ENCODE measurements around the gene SPRN.

DNA sequence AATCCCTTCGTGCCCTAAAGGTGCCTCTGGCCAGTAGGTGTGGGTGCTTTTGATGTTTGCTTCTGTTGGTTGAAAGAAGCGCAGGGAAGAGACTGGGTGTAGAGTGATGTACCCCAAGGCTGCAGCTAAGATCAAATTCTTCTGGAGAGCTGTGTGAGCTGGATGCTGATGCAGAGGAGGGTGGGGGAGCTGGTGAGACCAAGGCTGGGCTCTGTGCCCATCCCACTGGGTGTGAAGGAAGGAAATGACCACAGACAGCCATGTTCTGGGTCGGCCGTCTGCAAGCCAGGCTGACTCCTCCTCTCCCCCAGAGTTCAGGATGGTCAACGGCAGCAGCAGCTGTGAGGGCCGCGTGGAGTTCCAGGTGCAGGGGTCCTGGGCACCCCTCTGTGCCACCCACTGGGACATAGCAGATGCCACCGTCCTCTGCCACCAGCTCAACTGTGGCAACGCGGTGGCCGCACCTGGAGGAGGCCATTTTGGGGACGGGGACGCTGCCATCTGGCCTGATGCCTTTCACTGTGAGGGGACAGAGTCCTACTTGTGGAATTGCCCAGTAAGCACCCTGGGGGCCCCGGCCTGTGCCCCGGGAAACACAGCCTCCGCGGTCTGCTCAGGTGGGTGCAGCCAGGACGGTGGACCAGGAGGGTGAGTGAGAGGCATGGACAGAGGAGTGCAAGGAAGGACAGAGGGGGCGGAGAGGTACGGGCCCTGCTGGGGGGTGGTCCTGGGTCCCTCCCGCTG lies 34.5 kb upstream of the SPRN start:
- TF ChIP-seq ZNF423 (CRISPR knock-in tag; IDR thresholded peaks at IDR 0.05), result no peak
- TF ChIP-seq, protein P1, sequence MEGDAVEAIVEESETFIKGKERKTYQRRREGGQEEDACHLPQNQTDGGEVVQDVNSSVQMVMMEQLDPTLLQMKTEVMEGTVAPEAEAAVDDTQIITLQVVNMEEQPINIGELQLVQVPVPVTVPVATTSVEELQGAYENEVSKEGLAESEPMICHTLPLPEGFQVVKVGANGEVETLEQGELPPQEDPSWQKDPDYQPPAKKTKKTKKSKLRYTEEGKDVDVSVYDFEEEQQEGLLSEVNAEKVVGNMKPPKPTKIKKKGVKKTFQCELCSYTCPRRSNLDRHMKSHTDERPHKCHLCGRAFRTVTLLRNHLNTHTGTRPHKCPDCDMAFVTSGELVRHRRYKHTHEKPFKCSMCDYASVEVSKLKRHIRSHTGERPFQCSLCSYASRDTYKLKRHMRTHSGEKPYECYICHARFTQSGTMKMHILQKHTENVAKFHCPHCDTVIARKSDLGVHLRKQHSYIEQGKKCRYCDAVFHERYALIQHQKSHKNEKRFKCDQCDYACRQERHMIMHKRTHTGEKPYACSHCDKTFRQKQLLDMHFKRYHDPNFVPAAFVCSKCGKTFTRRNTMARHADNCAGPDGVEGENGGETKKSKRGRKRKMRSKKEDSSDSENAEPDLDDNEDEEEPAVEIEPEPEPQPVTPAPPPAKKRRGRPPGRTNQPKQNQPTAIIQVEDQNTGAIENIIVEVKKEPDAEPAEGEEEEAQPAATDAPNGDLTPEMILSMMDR (IDR thresholded peaks at IDR 0.05), result no peak
- TF ChIP-seq, protein P2, sequence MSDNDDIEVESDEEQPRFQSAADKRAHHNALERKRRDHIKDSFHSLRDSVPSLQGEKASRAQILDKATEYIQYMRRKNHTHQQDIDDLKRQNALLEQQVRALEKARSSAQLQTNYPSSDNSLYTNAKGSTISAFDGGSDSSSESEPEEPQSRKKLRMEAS (CRISPR knock-in tag; IDR thresholded peaks at IDR 0.05), result no peak
- TF ChIP-seq SP1 (CRISPR knock-in tag; conservative IDR thresholded peaks at IDR 0.05), result no peak
- TF ChIP-seq CBFB (CRISPR knock-in tag; IDR thresholded peaks at IDR 0.05; ENCODE audit: low read depth), result no peak
- TF ChIP-seq, protein P3, sequence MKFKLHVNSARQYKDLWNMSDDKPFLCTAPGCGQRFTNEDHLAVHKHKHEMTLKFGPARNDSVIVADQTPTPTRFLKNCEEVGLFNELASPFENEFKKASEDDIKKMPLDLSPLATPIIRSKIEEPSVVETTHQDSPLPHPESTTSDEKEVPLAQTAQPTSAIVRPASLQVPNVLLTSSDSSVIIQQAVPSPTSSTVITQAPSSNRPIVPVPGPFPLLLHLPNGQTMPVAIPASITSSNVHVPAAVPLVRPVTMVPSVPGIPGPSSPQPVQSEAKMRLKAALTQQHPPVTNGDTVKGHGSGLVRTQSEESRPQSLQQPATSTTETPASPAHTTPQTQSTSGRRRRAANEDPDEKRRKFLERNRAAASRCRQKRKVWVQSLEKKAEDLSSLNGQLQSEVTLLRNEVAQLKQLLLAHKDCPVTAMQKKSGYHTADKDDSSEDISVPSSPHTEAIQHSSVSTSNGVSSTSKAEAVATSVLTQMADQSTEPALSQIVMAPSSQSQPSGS (CRISPR knock-in tag; IDR thresholded peaks at IDR 0.05; ENCODE audit: borderline replicate concordance, low read depth), result no peak
- TF ChIP-seq MXD4 (CRISPR knock-in tag; IDR thresholded peaks at IDR 0.05; ENCODE audit: borderline replicate concordance), result no peak
- TF ChIP-seq TEAD4 (CRISPR knock-in tag; IDR thresholded peaks at IDR 0.05), result no peak
- TF ChIP-seq NR1H2 (CRISPR knock-in tag; IDR thresholded peaks at IDR 0.05), result no peak

All from WTC11 (cell line).